ENCODE results near the gene CASKIN1.

The CASKIN1 gene

DNA sequence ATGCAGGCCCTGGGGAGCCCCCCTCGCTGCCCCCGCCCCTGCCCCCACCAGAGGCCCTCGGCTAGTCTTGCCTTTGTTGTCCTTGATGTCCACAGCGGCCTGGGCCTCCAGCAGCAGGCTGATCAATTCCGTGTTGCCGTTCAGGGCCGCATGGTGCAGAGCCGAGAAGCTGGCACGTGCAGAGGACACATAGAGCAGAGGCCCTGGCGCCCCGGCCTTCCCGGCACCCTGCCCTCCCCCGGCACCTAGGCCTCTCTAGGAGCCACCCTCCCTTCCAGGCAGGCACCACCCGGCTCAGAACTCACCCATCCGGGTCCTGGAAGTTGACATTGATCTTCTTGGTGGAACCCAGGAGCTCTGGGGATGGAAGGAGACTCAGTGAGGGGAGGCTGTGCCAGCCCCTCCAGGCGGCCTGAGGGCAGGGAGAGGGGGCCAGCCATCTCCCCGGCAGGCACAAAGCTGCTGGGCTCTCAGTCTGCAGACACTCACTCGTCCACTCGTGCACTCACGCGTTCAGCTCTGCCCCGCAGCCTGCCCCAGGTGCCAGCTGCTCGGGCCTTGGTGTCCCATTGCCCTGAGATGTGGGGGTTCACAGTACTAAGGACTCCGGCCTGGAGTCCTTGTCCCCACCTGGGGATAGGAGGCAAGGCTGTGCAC is 6.3 kb downstream of the CASKIN1 start:
- no peak overlapping the region for H3K4me3 ChIP-seq (ENCODE audit: low read length)
- TF ChIP-seq, protein P1, sequence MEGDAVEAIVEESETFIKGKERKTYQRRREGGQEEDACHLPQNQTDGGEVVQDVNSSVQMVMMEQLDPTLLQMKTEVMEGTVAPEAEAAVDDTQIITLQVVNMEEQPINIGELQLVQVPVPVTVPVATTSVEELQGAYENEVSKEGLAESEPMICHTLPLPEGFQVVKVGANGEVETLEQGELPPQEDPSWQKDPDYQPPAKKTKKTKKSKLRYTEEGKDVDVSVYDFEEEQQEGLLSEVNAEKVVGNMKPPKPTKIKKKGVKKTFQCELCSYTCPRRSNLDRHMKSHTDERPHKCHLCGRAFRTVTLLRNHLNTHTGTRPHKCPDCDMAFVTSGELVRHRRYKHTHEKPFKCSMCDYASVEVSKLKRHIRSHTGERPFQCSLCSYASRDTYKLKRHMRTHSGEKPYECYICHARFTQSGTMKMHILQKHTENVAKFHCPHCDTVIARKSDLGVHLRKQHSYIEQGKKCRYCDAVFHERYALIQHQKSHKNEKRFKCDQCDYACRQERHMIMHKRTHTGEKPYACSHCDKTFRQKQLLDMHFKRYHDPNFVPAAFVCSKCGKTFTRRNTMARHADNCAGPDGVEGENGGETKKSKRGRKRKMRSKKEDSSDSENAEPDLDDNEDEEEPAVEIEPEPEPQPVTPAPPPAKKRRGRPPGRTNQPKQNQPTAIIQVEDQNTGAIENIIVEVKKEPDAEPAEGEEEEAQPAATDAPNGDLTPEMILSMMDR (IDR thresholded peaks at IDR 0.05; ENCODE audit: insufficient read depth, low read depth, low read length, missing control alignments) = no peak
- DNase-seq (ENCODE audit: low read depth) = no peak

DNA sequence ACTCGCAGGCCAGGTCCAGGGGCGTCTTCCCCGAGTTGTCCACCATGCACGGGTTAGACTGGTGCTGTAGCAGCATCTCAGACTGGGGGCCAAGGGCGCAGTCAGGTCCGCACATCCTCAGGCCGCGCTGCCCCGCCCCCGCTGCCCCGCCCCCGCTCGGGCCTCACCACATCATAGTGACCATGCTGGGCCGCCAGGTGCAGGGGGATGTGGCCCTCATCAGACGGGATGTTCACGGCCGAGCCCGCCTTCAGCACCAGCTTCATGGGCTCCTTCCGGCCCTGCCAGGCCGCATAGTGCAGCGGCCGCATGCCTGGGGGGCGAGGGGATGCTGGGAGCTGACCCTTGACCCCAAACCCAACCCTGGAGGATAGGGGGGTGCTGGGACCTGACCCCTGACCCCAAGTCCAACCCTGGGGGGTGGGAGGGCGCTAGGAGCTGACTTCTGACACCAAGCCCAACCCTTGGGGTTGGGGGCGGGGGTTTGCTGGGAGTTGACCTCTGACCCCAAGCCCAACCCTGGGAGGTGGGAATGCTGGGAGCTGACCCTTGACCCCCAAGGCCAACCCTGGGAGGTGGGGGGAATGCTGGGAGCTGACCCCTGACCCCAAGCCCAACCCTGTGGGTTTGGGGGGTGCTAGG is 7.0 kb downstream of the CASKIN1 start:
- DNase-seq (ENCODE audit: low read depth) = no peak
- TF ChIP-seq, protein P1 (IDR thresholded peaks at IDR 0.05; ENCODE audit: insufficient read depth, low read depth, low read length, missing control alignments) = no peak
- no peak overlapping the region for H3K4me3 ChIP-seq (ENCODE audit: low read length)

DNA sequence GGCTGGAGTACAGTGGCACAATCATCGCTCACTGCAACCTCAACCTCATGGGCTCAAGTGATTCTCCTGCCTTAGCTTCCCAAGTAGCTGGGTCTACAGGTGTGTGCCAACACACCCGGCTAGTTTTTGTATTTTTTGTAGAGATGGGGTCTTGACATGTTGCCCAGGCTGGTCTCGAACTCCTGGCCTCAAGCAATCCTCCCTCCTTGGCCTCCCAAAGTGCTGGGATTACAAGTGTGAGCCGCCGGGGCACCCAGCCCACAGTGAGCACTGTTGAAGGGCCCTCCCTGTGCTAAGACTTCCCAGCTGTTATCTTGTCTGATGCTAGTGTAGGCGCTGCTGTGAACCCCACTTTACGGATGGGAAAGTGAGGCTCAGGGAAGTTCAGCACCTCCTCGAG is 8.0 kb downstream of the CASKIN1 start:
- TF ChIP-seq, protein P1 (IDR thresholded peaks at IDR 0.05; ENCODE audit: insufficient read depth, low read depth, low read length, missing control alignments) = no peak
- DNase-seq (ENCODE audit: low read depth) = no peak

DNA sequence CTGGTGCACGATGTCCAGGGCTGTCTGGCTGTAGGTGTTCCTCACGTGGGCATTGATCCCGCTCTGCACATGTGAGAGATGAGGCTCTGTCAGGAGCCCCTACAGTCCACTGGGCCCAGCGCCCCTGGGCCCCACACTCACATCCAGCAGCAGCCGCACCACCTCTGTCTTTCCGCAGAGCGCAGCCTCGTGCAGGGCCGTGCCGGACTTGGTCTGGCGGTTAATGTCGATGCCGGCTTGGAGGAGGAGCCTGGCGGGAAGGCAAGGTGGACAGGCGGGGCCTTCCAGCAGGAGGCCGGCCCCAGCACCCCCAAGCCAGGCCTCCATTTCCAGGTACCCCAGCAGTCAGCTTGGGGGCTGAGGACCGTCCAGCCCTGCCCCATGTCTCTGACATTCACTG is 9.2 kb downstream of the CASKIN1 start:
- no peak for DNase-seq (ENCODE audit: low read depth)
- TF ChIP-seq, protein P1 (IDR thresholded peaks at IDR 0.05; ENCODE audit: insufficient read depth, low read depth, low read length, missing control alignments) = no peak
- no peak overlapping the region for H3K4me3 ChIP-seq (ENCODE audit: low read length)

More for the DNA sequence above, 8.0 kb downstream of the CASKIN1 start:
- no peak overlapping the region for H3K4me3 ChIP-seq (ENCODE audit: low read length)

DNA sequence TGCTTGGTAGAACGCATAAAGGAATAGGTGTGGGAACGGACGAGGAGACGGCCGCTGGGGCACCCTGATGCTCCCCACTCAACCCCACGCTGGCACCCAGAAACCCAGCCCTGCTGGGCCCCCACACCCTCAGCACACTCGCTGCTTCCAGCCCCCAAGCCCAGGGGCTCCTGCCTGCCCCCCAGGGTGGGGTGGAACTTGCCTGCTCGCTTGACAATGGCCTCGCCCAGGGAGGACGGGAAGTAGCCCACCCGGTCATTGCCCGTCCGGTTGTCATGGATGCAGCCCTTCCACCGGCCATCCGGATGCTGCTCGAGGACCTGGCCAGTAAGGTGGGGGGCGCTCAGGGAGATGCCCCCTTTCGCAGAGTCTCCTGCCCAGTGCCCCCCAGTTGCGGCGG is 9.9 kb downstream of the CASKIN1 start:
- TF ChIP-seq, protein P1 (IDR thresholded peaks at IDR 0.05; ENCODE audit: insufficient read depth, low read depth, low read length, missing control alignments) = no peak
- H3K4me3 ChIP-seq (ENCODE audit: low read length) = no peak overlapping the region

DNA sequence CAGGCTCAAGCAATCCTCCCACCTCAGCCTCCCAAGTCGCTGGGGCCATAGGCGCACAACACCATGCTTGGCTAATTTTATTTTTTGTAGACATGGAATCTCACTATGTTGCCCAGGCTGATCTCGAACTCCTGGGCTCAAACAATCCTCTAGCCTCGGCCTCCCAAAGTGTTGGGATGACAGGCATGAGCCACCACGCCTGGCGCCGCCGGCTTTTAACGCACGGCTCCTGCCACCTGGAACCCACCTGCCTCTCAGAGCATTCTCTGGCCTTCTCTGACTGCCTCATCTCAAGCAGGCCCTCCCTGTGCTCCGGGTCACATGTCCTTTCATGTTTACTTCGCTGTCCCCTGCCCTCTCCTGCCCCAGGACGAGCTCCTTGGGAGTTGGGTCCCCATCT is 10.3 kb downstream of the CASKIN1 start:
- no peak for DNase-seq (ENCODE audit: low read depth)
- H3K4me3 ChIP-seq (ENCODE audit: low read length) = no peak overlapping the region
- TF ChIP-seq, protein P1 (IDR thresholded peaks at IDR 0.05; ENCODE audit: insufficient read depth, low read depth, low read length, missing control alignments) = no peak

More for the DNA sequence above, 9.9 kb downstream of the CASKIN1 start:
- no peak for DNase-seq (ENCODE audit: low read depth)

DNA sequence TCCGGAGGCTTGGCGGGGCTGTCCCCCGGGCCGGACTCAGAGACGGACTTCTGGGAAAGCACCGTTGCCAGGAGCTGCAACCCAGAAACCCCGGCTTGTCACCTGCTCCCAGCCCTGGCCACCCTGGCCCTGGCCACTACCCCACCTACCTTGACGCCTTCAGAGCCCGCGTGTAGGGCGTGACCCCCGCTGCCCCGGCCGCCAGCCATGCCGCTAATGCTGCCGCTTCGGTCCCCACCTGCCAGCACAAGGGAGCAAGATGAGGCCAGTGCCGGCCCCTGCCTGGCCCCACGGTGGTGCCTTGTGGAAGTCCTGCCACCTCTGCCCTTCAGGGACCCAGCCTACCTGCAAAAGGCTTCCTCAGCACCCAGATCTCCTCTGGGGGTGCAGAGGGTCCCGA is 11.4 kb downstream of the CASKIN1 start:
- TF ChIP-seq, protein P1 (IDR thresholded peaks at IDR 0.05; ENCODE audit: insufficient read depth, low read depth, low read length, missing control alignments) = no peak
- no peak overlapping the region for H3K4me3 ChIP-seq (ENCODE audit: low read length)
- no peak for DNase-seq (ENCODE audit: low read depth)

Measured in epithelial cell of esophagus (primary cell).